ENCODE measurements around the gene FECH.
"Not testable (repeated sequence)": the region's sequence is repeated elsewhere in the genome, so short reads cannot be mapped to it uniquely, and the experiment has no call there.

The FECH gene

DNA sequence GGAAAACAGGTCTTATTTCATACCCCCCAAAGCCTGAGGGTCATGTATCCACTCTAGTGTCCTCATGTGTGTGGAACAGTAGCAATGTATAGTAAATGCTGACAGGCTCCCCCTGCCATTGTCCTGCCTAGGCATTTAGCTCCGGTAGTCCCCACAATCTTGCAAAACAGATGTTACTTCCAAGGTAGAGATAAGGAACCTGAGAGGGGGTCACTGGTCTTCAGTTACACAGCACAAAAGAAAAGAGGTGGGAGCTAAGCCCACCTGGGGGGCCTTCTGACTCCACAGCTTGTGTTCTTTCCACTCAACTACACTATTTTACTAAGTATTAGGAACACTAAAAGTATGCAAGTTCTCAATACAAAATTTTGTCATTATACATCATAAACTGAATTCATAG is 17.4 kb upstream of the FECH start:
- CTCF ChIA-PET = no interaction called here
- DNase-seq (ENCODE audit: low read depth, low spot score) = no peak
- POLR2A ChIA-PET = no interaction called here
- TF ChIP-seq, protein P1, sequence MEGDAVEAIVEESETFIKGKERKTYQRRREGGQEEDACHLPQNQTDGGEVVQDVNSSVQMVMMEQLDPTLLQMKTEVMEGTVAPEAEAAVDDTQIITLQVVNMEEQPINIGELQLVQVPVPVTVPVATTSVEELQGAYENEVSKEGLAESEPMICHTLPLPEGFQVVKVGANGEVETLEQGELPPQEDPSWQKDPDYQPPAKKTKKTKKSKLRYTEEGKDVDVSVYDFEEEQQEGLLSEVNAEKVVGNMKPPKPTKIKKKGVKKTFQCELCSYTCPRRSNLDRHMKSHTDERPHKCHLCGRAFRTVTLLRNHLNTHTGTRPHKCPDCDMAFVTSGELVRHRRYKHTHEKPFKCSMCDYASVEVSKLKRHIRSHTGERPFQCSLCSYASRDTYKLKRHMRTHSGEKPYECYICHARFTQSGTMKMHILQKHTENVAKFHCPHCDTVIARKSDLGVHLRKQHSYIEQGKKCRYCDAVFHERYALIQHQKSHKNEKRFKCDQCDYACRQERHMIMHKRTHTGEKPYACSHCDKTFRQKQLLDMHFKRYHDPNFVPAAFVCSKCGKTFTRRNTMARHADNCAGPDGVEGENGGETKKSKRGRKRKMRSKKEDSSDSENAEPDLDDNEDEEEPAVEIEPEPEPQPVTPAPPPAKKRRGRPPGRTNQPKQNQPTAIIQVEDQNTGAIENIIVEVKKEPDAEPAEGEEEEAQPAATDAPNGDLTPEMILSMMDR (IDR thresholded peaks at IDR 0.05; ENCODE audit: insufficient read depth, low read length, missing control alignments) = no peak
- no peak overlapping the region for H3K4me3 ChIP-seq (ENCODE audit: low read depth, low read length)

DNA sequence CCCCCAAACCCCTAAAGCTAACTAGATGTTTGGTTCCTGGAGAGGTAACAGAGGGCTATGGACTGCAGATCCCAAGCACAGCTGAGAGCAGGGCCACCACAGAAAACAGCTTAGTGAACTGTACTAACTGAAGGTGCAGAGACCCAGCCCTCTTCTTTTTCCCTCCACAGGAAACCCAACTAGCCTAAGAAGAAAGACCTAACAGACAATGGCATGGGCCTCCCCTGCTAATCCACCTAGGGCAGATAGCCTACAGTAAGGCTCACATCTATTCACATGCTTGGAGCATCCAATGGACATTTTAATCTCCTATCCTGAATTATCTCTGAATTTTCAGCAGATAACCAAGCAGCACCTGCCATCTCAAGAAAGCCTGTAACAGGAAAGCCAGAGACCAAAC is 8.8 kb upstream of the FECH start:
- POLR2A ChIA-PET = no interaction called here
- TF ChIP-seq, protein P1 (IDR thresholded peaks at IDR 0.05; ENCODE audit: insufficient read depth, low read length, missing control alignments) = no peak

DNA sequence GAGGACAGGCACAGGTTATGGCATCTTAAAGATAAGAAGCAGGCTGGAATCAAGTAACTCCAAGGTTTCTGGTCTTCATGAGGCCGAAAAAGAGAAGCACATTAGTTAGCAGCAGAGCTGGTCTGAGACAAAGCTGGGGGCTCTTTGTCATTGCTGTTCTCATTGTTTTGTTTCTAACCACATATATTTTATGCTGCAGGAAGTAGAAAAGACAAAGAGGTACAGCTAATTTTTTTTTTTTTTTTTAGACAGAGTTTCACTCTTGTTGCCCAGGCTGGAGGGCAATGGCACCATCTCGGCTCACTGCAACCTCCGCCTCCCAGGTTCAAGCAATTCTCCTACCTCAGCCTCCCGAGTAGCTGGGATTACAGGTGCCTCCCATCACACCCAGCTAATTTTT is 6.2 kb upstream of the FECH start:
- CTCF ChIA-PET = interaction anchor here (1.1 kb wide), 1 partner anchor 15 kb away, joined by 4 read pairs; no protein-coding TSS in a partner anchor
- DNase-seq (ENCODE audit: low read depth, low spot score); POLR2A ChIA-PET; H3K4me3 ChIP-seq (ENCODE audit: low read depth, low read length): not testable (repeated sequence)

More for the DNA sequence above, 8.8 kb upstream of the FECH start:
- CTCF ChIA-PET = interaction anchor here (1.1 kb wide), 1 partner anchor 526 kb away, joined by 3 read pairs; no protein-coding TSS in a partner anchor
- H3K4me3 ChIP-seq (ENCODE audit: low read depth, low read length) = no peak overlapping the region
- no peak for DNase-seq (ENCODE audit: low read depth, low spot score)

DNA sequence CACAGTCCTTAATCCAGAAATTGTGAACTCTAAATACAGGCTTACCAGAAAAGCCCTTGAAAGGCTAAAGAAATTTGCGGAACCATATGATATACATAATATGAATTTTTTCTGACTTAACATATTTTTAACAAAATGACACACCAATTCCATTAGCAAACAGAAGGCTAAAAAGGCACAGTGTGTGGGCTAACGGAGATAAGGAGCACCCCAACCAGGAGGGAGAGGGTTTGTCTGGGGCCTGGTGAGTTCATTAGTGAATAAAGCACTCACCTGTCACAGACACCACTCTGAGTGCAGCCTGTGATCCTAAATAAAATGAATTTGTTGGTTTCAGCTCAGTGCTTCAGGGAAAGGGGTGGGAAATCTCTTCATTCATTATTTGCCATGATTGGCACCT is 2.7 kb upstream of the FECH start:
- TF ChIP-seq, protein P1 (IDR thresholded peaks at IDR 0.05; ENCODE audit: insufficient read depth, low read length, missing control alignments) = no peak
- DNase-seq (ENCODE audit: low read depth, low spot score) = no peak
- CTCF ChIA-PET = interaction anchor here (1.1 kb wide), 1 partner anchor 14 kb away, joined by 3 read pairs; no protein-coding TSS in a partner anchor
- POLR2A ChIA-PET = no interaction called here
- H3K4me3 ChIP-seq (ENCODE audit: low read depth, low read length) = no peak overlapping the region

DNA sequence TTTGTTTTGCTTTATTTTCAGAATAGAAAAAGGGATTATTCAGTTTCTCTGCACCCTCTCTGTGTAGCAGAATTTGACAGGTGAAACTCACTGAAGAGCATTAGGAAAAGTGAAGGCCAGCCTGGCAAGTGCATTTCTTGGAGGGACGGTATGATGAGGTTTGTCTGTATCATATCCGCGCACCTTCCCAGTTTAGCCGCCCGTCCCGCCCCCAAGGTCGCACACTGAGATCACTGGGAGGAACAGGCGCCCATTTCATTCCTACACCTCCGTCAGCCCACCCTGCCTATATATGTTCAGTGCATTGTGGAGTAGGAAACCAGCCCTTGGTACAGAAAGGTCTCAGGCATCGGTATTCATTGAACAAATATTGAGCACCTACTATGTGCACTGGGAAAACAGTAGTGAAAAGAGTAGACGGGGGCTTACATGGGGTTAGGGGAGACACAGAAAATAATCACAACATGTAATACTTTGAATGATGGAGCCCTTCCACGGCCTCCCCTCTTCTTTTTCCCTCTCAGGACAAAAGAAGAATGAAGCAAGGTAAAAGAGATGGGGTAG is 678 bp upstream of the FECH start:
- ChIA-PET CTCF (no interaction called here), POLR2A (no interaction called here)
- no peak for DNase-seq (ENCODE audit: low read depth, low spot score)
- TF ChIP-seq, protein P1 (IDR thresholded peaks at IDR 0.05; ENCODE audit: insufficient read depth, low read length, missing control alignments) = no peak
- peak overlapping the region; percentile 74; the same call in 1 of the 2 replicates for H3K4me3 ChIP-seq (ENCODE audit: low read depth, low read length)

DNA sequence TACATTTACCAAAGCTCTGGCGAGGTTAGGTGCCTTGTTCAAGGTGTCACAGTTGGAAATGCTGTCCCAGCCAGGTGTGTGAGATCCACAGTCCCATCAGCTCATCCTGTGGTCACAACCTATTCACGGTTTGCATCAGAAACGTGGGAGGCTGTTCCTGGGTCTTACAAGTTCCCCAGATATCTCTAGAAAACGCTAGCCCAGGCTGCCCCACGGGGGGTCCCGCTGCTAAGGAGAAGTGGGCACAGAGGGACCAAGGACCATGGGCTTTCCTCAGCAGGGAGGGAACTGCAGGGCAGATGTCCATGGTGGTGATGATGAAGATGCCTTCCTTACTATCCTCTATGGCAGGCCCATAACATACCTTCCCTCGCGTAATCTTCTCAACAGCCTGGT is 649 bp downstream of the FECH start:
- POLR2A ChIA-PET = interaction anchor here (0.7 kb wide), 1 partner anchor 13 kb away, joined by 3 read pairs; no protein-coding TSS in a partner anchor
- no peak for DNase-seq (ENCODE audit: low read depth, low spot score)
- TF ChIP-seq, protein P1 (IDR thresholded peaks at IDR 0.05; ENCODE audit: insufficient read depth, low read length, missing control alignments) = no peak
- CTCF ChIA-PET = interaction anchor here (2.1 kb wide), 1 partner anchor 9 kb away, joined by 6 read pairs; no protein-coding TSS in a partner anchor
- H3K4me3 ChIP-seq (ENCODE audit: low read depth, low read length) = peak overlapping the region; percentile 74

DNA sequence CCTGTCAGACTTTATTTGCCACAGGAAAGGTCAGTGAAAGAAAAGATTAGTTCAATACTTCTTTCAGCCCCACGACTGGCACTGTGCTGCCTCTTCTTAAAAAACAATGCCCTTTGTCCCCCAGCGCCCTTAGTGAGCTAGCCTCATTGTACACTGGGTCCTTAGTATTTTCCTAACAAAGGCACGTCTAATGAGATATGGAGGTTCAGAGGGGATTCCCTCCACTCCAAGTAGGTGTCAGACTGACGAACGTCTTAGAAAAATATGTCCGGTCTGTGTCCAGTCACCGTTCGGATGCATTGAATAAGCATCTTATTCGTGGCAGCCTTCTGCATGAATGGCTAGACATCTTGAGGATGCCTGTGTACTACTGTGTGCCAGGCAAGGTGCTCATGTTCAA is 1.1 kb downstream of the FECH start:
- TF ChIP-seq, protein P1 (IDR thresholded peaks at IDR 0.05; ENCODE audit: insufficient read depth, low read length, missing control alignments) = no peak
- no peak for DNase-seq (ENCODE audit: low read depth, low spot score)
- ChIA-PET POLR2A (interaction anchor here (0.7 kb wide), 1 partner anchor 13 kb away, joined by 3 read pairs; no protein-coding TSS in a partner anchor), CTCF (interaction anchor here (1.0 to 2.1 kb wide), 2 partner anchors 9 to 23 kb away, joined by 5 to 6 read pairs; no protein-coding TSS in a partner anchor)
- peak overlapping the region; percentile 74 for H3K4me3 ChIP-seq (ENCODE audit: low read depth, low read length)
